Kidney (tissue), 14 donors: ENCODE measurements around the gene C16orf78. TPM values are rescaled to one million over a fixed set of nuclear protein-coding genes. Genes with fewer than 3 reads are reported as not detected.
A peak's percentile ranks its signal among the peaks of the same experiment; 100 is the strongest.

Experiments used
- DNase-seq, 5 donors: peaks; one replicate each; pipeline ENCODE4 v3.0.0-alpha.2; 2013 to 2020
- FAIRE-seq: peaks from 2 replicates; lab custom pipeline; 2012; peaks lifted over from hg19 to GRCh38; lab: Jason Lieb, UNC
- H3K27ac ChIP-seq, 2 donors: one replicate each; pipeline ENCODE4 v1.7.0; 2013; ENCODE audit warnings: low read depth in 2 of 2, low read length in 2 of 2, inconsistent platforms in 1 of 2
- H3K27me3 ChIP-seq: one replicate; pipeline ENCODE4 v1.7.1; 2013; ENCODE audit warnings: low read length, inconsistent platforms; ENCODE audit not compliant: control insufficient read depth, insufficient read depth
- H3K36me3 ChIP-seq, 3 donors: one replicate each; pipeline versions ENCODE4 v1.7.0 to v1.7.1; 2013; ENCODE audit warnings: low read length in 3 of 3, control low read depth in 1 of 3, inconsistent platforms in 1 of 3; ENCODE audit not compliant: insufficient read depth in 3 of 3, control insufficient read depth in 2 of 3
- H3K4me1 ChIP-seq, 3 donors: one replicate each; pipeline versions ENCODE4 v1.7.0 to v1.7.1; 2013; ENCODE audit warnings: low read length in 3 of 3, inconsistent platforms in 1 of 3, low read depth in 1 of 3; ENCODE audit not compliant: control insufficient read depth in 2 of 3, insufficient read depth in 2 of 3
- H3K4me3 ChIP-seq, 3 donors: one replicate each; pipeline versions ENCODE4 v1.7.0 to v1.8.1; 2013; ENCODE audit warnings: low read length in 3 of 3, control low read depth in 1 of 3, inconsistent platforms in 1 of 3
- H3K9ac ChIP-seq, 3 donors: one replicate each; pipeline versions ENCODE4 v1.7.0 to v1.7.1; 2013; ENCODE audit warnings: low read length in 3 of 3, control low read depth in 1 of 3, inconsistent platforms in 1 of 3
- H3K9me3 ChIP-seq, 3 donors: one replicate each; pipeline versions ENCODE4 v1.7.0 to v1.7.1; 2013; ENCODE audit warnings: low read length in 3 of 3, control low read depth in 1 of 3, inconsistent platforms in 1 of 3; ENCODE audit not compliant: control insufficient read depth in 2 of 3, insufficient read depth in 1 of 3
- intact Hi-C: fragments of 100-400 bp; cut with DNase I; formaldehyde crosslinking; loops from one replicate; pipeline ENCODE4 v1.11.1; 2022
- polyA plus RNA-seq: library from polyadenylated mRNA; stranded (reverse); fragments of 350-450 nt; fragmentation: Illumina TruSeq; extraction: RNeasy Lipid Tissue Mini Kit (QIAGEN cat#74804); gene quantifications from one replicate; pipeline ENCODE4 v1.2.3, GENCODE V29; 2014; ENCODE audit warnings: low read depth, low replicate concordance; ENCODE audit not compliant: insufficient read depth
- total RNA-seq: library from RNA; stranded (reverse); fragmentation: NEBNext Ultra II Directional; extraction: Animal tissue kit (Norgen Biotek cat#: 25700); gene quantifications from one replicate; pipeline ENCODE4 v1.2.1, GENCODE V29; 2021
- TF ChIP-seq, protein P1 (sequence below): IDR thresholded peaks from 3 replicates; pipeline ENCODE4 v1.5.1; 2012; ENCODE audit warnings: mild to moderate bottlenecking, moderate library complexity, borderline replicate concordance; ENCODE audit not compliant: insufficient read depth; ENCODE audit errors: extremely low read depth
- donor health status: control.
- donor health status: control.
- donor health status: control.
- donor health status: control.
- donor health status: control.
- donor health status: DM: yes; HTN: yes; CAD: no.
- donor health status: Normal renal cell carcinoma (clear cell type).

C16orf78 gene
- total and polyA plus RNA-seq, 2 donors from 2014 or later, result not detected

DNA sequence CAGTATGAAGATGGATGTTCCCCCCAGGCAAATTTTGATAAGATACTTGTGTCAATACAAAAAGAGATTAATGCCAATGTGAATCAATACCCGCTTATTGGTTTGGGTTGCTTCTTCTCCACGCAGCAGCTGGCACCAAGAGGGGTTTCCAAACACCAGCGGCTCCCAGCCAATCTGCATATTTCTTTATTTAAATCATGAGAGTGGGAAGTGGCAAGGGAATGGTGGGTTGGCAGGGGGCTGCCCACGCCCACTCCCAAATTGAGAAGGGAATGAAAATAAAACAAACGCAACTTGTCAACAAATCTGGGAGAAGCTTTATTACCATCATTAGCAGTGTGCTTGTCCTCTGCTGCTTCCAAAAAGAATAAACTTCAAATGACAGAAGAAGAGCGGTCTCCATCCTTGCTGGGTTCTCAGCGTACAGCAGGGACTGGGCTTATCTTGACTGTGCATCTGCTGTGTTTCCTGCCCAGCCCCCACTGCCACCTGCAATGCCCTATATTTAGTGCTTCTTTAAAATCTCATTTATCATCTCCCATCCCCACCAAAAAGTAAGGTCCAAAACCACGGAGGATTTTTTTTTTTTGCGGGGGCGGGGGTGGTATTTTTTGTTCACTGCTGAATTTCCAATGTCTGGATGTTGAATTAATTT, 34.9 kb upstream of the C16orf78 start:
- Histone ChIP-seq H3K27me3 (no peaks in the 10 kb centered on the region), H3K4me3 (no peak overlapping the region), H3K36me3 (no peaks in the 10 kb centered on the region), H3K4me1 (no peaks in the 10 kb centered on the region), H3K27ac (no peak overlapping the region), H3K9me3 (no peaks in the 10 kb centered on the region), H3K9ac (no peak overlapping the region)
- FAIRE-seq, result no peak
- TF ChIP-seq, protein P1, sequence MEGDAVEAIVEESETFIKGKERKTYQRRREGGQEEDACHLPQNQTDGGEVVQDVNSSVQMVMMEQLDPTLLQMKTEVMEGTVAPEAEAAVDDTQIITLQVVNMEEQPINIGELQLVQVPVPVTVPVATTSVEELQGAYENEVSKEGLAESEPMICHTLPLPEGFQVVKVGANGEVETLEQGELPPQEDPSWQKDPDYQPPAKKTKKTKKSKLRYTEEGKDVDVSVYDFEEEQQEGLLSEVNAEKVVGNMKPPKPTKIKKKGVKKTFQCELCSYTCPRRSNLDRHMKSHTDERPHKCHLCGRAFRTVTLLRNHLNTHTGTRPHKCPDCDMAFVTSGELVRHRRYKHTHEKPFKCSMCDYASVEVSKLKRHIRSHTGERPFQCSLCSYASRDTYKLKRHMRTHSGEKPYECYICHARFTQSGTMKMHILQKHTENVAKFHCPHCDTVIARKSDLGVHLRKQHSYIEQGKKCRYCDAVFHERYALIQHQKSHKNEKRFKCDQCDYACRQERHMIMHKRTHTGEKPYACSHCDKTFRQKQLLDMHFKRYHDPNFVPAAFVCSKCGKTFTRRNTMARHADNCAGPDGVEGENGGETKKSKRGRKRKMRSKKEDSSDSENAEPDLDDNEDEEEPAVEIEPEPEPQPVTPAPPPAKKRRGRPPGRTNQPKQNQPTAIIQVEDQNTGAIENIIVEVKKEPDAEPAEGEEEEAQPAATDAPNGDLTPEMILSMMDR, result no peak
- intact Hi-C loops, result no loop called here
- DNase-seq, result peak in 1 of 5 donors; percentile 12

DNA sequence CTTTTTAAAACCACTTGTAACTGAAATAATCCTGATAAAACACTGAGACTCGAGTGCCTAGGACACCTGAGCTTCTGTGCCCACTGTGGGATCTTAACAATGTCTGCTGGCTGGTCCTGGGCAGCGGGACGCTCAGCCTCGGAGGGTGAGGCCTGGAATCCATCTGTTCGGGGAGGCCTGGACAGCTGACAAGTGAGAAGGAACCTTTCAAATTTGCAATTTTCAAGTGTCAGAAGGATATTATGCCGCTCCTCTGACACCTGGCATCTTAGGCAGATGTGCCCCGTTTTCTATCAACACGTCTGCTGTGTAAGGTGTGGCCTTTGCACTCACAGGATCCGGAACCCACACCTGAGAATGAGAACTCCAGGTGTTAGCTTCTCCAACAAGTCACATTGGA, 33.1 kb upstream of the C16orf78 start:
- H3K27me3 ChIP-seq, result no peaks in the 10 kb centered on the region
- H3K4me1 ChIP-seq, result no peaks in the 10 kb centered on the region
- H3K9me3 ChIP-seq, result no peaks in the 10 kb centered on the region
- DNase-seq (peak in 1 of 5 donors; percentile 2), FAIRE-seq (no peak)
- TF ChIP-seq, protein P1, result no peak
- no peak overlapping the region for H3K27ac ChIP-seq
- intact Hi-C loops, result no loop called here
- H3K36me3 ChIP-seq, result no peaks in the 10 kb centered on the region
- no peak overlapping the region for H3K9ac ChIP-seq
- no peak overlapping the region for H3K4me3 ChIP-seq

DNA sequence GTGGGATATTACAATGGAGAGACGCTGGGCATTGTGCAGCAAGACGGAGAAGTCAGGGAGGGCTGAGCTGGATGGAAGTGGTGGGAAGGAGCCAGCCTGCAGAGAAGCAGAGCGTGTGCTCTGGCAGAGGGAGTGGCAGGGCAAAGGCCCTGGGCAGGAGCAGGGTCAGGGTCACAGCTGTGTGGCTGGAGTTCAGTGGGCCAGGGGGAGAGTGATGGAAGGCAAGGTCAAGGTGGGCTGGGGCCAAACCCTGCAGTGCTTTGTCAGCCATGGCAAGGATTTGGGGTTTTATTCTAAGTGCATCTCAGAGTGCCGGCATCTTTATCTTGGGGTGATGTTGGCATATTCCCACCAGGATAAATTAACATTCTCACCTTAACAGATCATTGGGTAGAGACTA, 31.9 kb upstream of the C16orf78 start:
- no peak for FAIRE-seq
- no peak overlapping the region for H3K9ac ChIP-seq
- no peak overlapping the region for H3K27ac ChIP-seq
- no peaks in the 10 kb centered on the region for H3K9me3 ChIP-seq
- no peak overlapping the region for H3K4me3 ChIP-seq
- peak in 1 of 5 donors; percentile 2 for DNase-seq
- H3K27me3 ChIP-seq, result no peaks in the 10 kb centered on the region
- H3K36me3 ChIP-seq, result no peaks in the 10 kb centered on the region
- TF ChIP-seq, protein P1, result no peak
- intact Hi-C loops, result no loop called here
- no peaks in the 10 kb centered on the region for H3K4me1 ChIP-seq
